ENCODE measurements around the gene COL7A1. TPM values are rescaled to one million over a fixed set of nuclear protein-coding genes. Genes with fewer than 3 reads are reported as not detected.

Gene COL7A1
- total and polyA plus RNA-seq, 2 of the 8 experiments (the other 6 are each of a cell fraction or from before 2014, with no cell fraction given), result 10.7 to 13.9 TPM

- TF ChIP-seq CHD7 (IDR thresholded peaks at IDR 0.05; ENCODE audit: insufficient replicate concordance, low read length) (no peak), KDM5A (IDR thresholded peaks at IDR 0.05; ENCODE audit: low read length) (no peak), HDAC2 (IDR thresholded peaks at IDR 0.05; ENCODE audit: borderline replicate concordance in 1 of 2, low read depth in 2 of 2, low read length in 2 of 2) (no peak), JUN (IDR thresholded peaks at IDR 0.05; ENCODE audit: low read depth, low read length) (no peak)
Observed at GRCh38 chr3:48596157-48596556, 1.0 kb upstream of the COL7A1 start (continued).

Data from H1 (cell line).